Left lung (tissue), 10 donors: ENCODE data around the gene PAX4. TPM values are rescaled to one million over a fixed set of nuclear protein-coding genes. Genes with fewer than 3 reads are reported as not detected.

Experiments
- ATAC-seq: fragments of 200-7000 bp; cut with Tn5 transposase; one replicate; pipeline ENCODE4 v1.9.1; 2020; ENCODE audit warnings: moderate library complexity
- DNase-seq, 4 donors: peaks; one replicate each; pipeline ENCODE4 v3.0.0-alpha.2; 2013 to 2020
- H3K27ac ChIP-seq, 2 donors: fragments of 200-600 bp; sonication (generic) in 1 of 2; one replicate each; pipeline versions ENCODE4 v1.5.0 to v1.8.0; 2020 to 2021
- H3K27me3 ChIP-seq, 2 donors: fragments of 200-600 bp; sonication (generic) in 1 of 2; one replicate each; pipeline versions ENCODE4 v1.5.0 to v1.8.0; 2020 to 2021
- H3K36me3 ChIP-seq, 2 donors: fragments of 200-600 bp; sonication (generic) in 1 of 2; one replicate each; pipeline versions ENCODE4 v1.5.0 to v1.8.0; 2020 to 2021
- H3K4me1 ChIP-seq, 2 donors: fragments of 200-600 bp; one replicate each; pipeline ENCODE4 v1.8.0; 2021
- H3K4me3 ChIP-seq, 2 donors: fragments of 200-600 bp; sonication (generic) in 1 of 2; one replicate each; pipeline versions ENCODE4 v1.5.0 to v1.8.0; 2020 to 2021; ENCODE audit warnings: mild to moderate bottlenecking in 1 of 2
- H3K9me3 ChIP-seq, 2 donors: fragments of 200-600 bp; sonication (generic) in 1 of 2; one replicate each; pipeline versions ENCODE4 v1.5.0 to v1.8.0; 2020 to 2021
- CTCF ChIP-seq, 2 donors: fragments of 200-600 bp; sonication (generic) in 1 of 2; IDR thresholded peaks; one replicate each; pipeline versions ENCODE4 v1.5.0 to v1.8.0; 2021; ENCODE audit warnings: antibody characterized with exemption in 2 of 2
- intact Hi-C, 2 donors: fragments of 100-400 bp; cut with DNase I; formaldehyde crosslinking; loops; one replicate each; pipeline versions ENCODE4 v1.11.2 to v1.14.2; 2022
- polyA plus RNA-seq, 6 donors: library from polyadenylated mRNA; unstranded; fragments of 120-200 nt; gene quantifications; one replicate each; pipeline ENCODE4 v1.2.1, GENCODE V29; 2013; ENCODE audit not compliant: insufficient read length in 6 of 6
- total RNA-seq, 2 donors: library from RNA; stranded (reverse); fragmentation: NEBNext Ultra II Directional; extraction: Animal tissue kit (Norgen Biotek cat#: 25700); gene quantifications; one replicate each; pipeline ENCODE4 v1.2.1, GENCODE V29; 2021
- donor health status: DM: no; HTN: yes; CAD: no.
- donor health status: DM: no; HTN: no; CAD: no.

Gene PAX4
- total and polyA plus RNA-seq, 8 donors: not detected

- H3K27ac ChIP-seq: no peak overlapping the region
- no peaks in the 10 kb centered on the region for H3K27me3 ChIP-seq
- no peaks in the 10 kb centered on the region for H3K36me3 ChIP-seq
- ATAC-seq: no peak
- DNase-seq: no peak
- no peaks in the 10 kb centered on the region for H3K9me3 ChIP-seq
- no peak overlapping the region for H3K4me3 ChIP-seq
- intact Hi-C loops: no loop called here
- no peak for TF ChIP-seq CTCF (IDR thresholded peaks at IDR 0.05)
- H3K4me1 ChIP-seq: peaks cover 0 to 7% of the 10 kb centered on the region in 2 donors
Observed at GRCh38 chr7:127647636-127648035, 29.7 kb upstream of the PAX4 start.

GRCh38 chr7:127644484-127644883, 26.5 kb upstream of the PAX4 start:
- DNase-seq (no peak), ATAC-seq (no peak)
- H3K27ac ChIP-seq: no peak overlapping the region
- TF ChIP-seq CTCF (IDR thresholded peaks at IDR 0.05): no peak
- H3K27me3 ChIP-seq: no peaks in the 10 kb centered on the region
- no peak overlapping the region for H3K4me3 ChIP-seq
- no peaks in the 10 kb centered on the region for H3K36me3 ChIP-seq
- H3K9me3 ChIP-seq: no peaks in the 10 kb centered on the region
- H3K4me1 ChIP-seq: peaks cover 0 to 3% of the 10 kb centered on the region in 2 donors
- intact Hi-C loops: no loop called here

GRCh38 chr7:127638197-127638596, 20.3 kb upstream of the PAX4 start:
- no peaks in the 10 kb centered on the region for H3K9me3 ChIP-seq
- H3K27me3 ChIP-seq: peaks cover 0 to 22% of the 10 kb centered on the region in 2 donors
- no peak for ATAC-seq
- no peak overlapping the region for H3K4me3 ChIP-seq
- intact Hi-C loops: no loop called here
- H3K27ac ChIP-seq: no peak overlapping the region
- H3K36me3 ChIP-seq: no peaks in the 10 kb centered on the region
- peaks cover 0 to 3% of the 10 kb centered on the region in 2 donors for H3K4me1 ChIP-seq
- no peak for DNase-seq
- TF ChIP-seq CTCF (IDR thresholded peaks at IDR 0.05): no peak

- no peak for ATAC-seq
- H3K4me1 ChIP-seq: no peaks in the 10 kb centered on the region
- no peak overlapping the region for H3K27ac ChIP-seq
- H3K27me3 ChIP-seq: peaks cover 0 to 22% of the 10 kb centered on the region in 2 donors
- H3K9me3 ChIP-seq: no peaks in the 10 kb centered on the region
- DNase-seq: no peak
- H3K36me3 ChIP-seq: no peaks in the 10 kb centered on the region
- no peak overlapping the region for H3K4me3 ChIP-seq
- intact Hi-C loops: no loop called here
- TF ChIP-seq CTCF (IDR thresholded peaks at IDR 0.05): no peak
Observed at GRCh38 chr7:127635659-127636285, 17.8 kb upstream of the PAX4 start.

GRCh38 chr7:127632276-127632910, 14.5 kb upstream of the PAX4 start:
- no peaks in the 10 kb centered on the region for H3K36me3 ChIP-seq
- intact Hi-C loops: no loop called here
- no peak for DNase-seq
- no peak overlapping the region for H3K27ac ChIP-seq
- no peaks in the 10 kb centered on the region for H3K9me3 ChIP-seq
- H3K4me3 ChIP-seq: no peak overlapping the region
- H3K4me1 ChIP-seq: peaks cover 0 to 2% of the 10 kb centered on the region in 2 donors
- no peak for ATAC-seq
- TF ChIP-seq CTCF (IDR thresholded peaks at IDR 0.05): no peak
- peaks cover 0 to 14% of the 10 kb centered on the region in 2 donors for H3K27me3 ChIP-seq
